CD4-positive, alpha-beta T cell treated with Interleukin-17A for 1 hour (primary cell): Measurements from ENCODE around the gene OR1A1.
A peak's percentile ranks its signal among the peaks of the same experiment; 100 is the strongest.
"Not testable (repeated sequence)": the region's sequence is repeated elsewhere in the genome, so short reads cannot be mapped to it uniquely, and the experiment has no call there.

Experiments used
- DNase-seq: peaks from one replicate; pipeline ENCODE4 v3.0.0-alpha.2; 2020

Gene OR1A1

DNA sequence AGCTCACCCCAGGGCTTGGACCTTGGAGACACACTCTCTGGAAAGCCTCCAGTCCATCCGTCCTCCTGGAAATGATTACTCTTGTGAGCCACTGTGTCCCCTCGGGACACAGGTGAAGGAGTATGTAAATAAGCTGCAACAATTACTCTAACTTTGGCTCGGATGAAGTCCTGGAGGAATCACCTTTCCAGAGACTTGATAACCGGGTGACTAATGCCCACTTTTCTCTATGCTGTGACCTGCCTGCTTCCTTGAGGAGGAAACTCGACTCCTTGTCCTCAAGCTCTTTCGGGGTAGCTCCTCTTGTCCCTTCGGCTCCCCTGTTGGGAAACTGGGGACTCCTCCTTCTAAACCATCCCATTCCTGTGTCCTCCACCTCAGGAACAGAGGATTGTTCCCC lies at the start of gene OR1A1:
Gene OR1A1 (plus strand): TSS at position 301 of the 400 bp plus-strand sequence. CDS start 7,954 bp downstream, outside the sequence.
- DNase-seq, result no peak

GRCh38 chr17:3167574-3167973 lies 39.9 kb upstream of the OR1A1 start:
- DNase-seq, result peak; percentile 7

DNA sequence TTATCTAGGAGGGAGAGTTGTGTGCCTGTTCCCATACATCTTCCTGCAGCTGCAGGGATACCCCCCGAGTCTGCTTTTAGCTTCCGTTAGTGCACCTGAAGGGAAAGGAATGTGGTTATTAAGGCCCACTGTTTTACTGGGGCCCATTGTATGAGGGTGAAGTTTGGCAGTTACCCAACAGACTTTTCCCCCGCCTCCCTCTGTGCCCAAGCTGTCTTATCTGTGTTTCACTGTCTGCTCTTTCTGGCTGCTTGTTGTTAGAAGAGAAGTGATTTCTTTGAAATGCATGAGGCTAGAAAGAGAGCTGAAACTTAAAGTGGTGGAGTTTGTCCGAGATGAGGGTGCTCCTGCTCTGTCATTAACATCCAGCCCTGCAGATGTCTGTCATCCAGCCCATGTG lies 17.5 kb upstream of the OR1A1 start:
- no peak for DNase-seq

DNA sequence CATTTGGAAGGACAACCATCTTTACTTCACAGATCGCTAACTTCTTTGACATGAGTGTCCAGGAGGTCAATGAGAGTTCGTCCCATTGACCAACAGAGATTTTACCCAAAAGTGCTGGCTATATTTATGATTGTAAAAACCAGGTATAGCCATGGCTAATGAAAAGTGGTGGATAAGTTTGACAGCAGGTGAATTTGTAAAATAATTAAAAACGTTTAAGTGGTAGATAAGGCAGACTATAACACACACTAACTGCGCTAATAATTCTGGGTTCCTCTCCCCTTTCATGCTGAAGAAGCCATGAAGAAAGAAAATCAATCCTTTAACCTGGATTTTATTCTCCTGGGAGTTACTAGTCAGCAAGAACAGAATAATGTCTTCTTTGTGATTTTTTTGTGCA lies 10.2 kb upstream of the OR1A1 start, which contains the start of gene OR1A2:
Gene OR1A2 (plus strand): TSS at position 301 of the 400 bp plus-strand sequence. CDS start 0 bp downstream, at position 301.
- DNase-seq, result no peak

- no peak for DNase-seq
Measured at GRCh38 chr17:3208484-3208883, 1.0 kb downstream of the OR1A1 start.

DNA sequence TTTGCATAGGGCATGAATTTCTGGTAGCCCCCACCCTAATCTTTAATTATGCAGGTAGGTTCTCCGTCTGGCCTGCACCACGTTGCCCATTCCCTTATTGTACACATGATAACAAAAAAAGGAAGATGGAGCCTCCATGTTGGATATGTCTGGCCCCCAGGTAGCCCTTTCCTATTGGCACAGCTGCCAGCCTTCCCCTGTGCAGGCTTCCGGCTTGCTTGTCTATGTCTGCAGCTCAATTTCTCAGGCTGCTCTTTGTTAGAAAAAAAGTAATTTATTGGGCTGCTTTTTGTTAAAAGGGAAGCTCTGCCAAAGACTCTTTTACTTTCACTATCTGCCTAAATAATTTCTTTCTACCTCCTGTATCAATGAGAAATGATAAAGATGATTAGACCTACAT lies 5.5 kb downstream of the OR1A1 start:
- no peak for DNase-seq

DNA sequence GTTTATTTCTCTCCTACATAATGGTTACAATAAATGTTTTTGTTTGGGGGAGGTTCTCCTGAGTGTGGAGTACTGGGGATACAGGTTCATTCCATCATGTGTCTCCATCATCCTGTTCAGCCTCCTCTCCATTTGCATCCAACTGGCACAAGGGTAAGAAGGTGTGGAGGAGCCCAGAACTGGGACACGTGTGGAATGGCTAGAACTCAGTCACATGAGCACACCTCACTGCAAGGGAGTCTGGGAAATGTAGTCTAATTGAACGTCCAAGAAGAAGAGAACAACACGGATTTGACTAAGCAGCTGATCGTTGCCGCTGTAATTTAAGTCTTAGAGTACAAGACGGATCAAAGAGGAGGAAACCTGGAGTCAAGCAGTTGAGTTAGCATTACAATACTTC lies 6.1 kb downstream of the OR1A1 start:
- DNase-seq, result no peak

GRCh38 chr17:3219978-3220377 lies 12.5 kb downstream of the OR1A1 start:
- not testable (repeated sequence) for DNase-seq

DNA sequence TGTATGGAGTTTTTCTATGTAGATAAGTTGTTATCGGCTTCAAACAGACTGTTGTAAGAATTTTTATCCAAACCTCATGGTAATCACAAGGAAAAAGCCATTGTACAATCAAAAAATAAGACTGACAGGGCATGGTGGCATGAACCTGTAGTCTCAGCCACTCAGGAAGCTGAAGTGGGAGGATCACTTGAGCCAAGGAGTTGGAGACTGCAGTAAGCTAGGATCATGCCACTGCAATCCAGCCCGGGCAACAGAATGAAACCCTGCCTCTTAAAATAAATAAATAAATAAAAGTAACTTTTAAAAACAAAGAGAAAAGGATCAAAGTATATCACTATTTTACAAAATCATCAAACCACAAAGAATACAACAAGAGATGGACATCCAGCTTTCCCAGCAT lies 14.4 kb downstream of the OR1A1 start:
- no peak for DNase-seq

DNA sequence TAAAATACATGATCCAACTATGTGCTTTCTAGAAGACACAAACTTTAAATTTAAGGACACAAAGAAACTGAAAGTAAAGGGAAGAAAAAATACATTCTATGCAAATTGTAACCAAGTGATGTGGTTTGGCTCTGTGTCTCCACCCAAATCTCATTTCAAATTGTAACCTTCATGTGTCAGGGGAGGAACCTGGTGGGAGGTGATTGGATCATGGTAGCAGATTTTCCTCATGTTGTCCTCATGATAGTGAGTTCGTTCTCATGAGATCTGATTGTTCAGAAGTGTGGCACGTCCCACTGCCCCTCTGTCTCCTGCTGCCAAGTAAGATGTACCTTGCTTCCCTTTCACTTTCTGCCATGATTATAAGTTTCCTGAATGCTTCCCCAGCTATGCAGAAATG lies 15.0 kb downstream of the OR1A1 start:
- peak; percentile 3 for DNase-seq

- DNase-seq, result not testable (repeated sequence)
Measured at GRCh38 chr17:3224721-3225352, 17.4 kb downstream of the OR1A1 start.

- not testable (repeated sequence) for DNase-seq
Measured at GRCh38 chr17:3232300-3232699, 24.8 kb downstream of the OR1A1 start.

GRCh38 chr17:3238685-3239084 lies 31.2 kb downstream of the OR1A1 start:
- DNase-seq, result peak; percentile 19

GRCh38 chr17:3241044-3241443 lies 33.6 kb downstream of the OR1A1 start:
- not testable (repeated sequence) for DNase-seq

GRCh38 chr17:3244841-3245240 lies 37.4 kb downstream of the OR1A1 start:
- not testable (repeated sequence) for DNase-seq

GRCh38 chr17:3249013-3249412 lies 41.5 kb downstream of the OR1A1 start:
- DNase-seq, result not testable (repeated sequence)

- DNase-seq, result no peak
Measured at GRCh38 chr17:3256575-3256974, 49.1 kb downstream of the OR1A1 start.

- DNase-seq, result no peak
Measured at GRCh38 chr17:3260163-3260562, 52.7 kb downstream of the OR1A1 start.

GRCh38 chr17:3260600-3260999 lies 53.1 kb downstream of the OR1A1 start:
- no peak for DNase-seq
